HEK293 (cell line): ENCODE measurements around the gene CCDC170.
A peak's percentile ranks its signal among the peaks of the same experiment; 100 is the strongest.

Source experiments
- CTCF ChIA-PET: fragments of 350-600 bp; formaldehyde crosslinking; extraction: SDS; loops from one replicate; lab custom pipeline; 2021; ENCODE audit warnings: antibody characterized with exemption; lab: Yijun Ruan, JAX
- POLR2A ChIA-PET: fragments of 300-600 bp; formaldehyde crosslinking; extraction: SDS; loops from one replicate; lab custom pipeline; 2020; ENCODE audit warnings: antibody characterized with exemption, inconsistent platforms; lab: Yijun Ruan, JAX
- H3K27ac ChIP-seq: fragments of 200-500 bp; sonication (Bioruptor generic); 2 replicates; pipeline ENCODE4 v1.5.1; 2014; ENCODE audit warnings: low read depth, low read length, control low read depth, inconsistent platforms; ENCODE audit errors: extremely low read depth
- H3K36me3 ChIP-seq, 2 experiments: fragments of 200-500 bp in 1 of 2; sonication (Bioruptor generic) in 1 of 2; 1 replicate in 1 of 2; 2 replicates in 1 of 2; pipeline ENCODE4 v1.5.1; 2014 to 2017; ENCODE audit warnings: inconsistent platforms in 2 of 2, low read length in 2 of 2; ENCODE audit not compliant: control insufficient read depth in 2 of 2, insufficient read depth in 1 of 2
- H3K4me1 ChIP-seq: fragments of 200-500 bp; sonication (Bioruptor generic); 2 replicates; pipeline ENCODE4 v1.5.1; 2014; ENCODE audit warnings: mild to moderate bottlenecking, low read length, inconsistent platforms; ENCODE audit not compliant: control insufficient read depth, insufficient read depth
- H3K4me3 ChIP-seq: 2 replicates; pipeline ENCODE4 v1.5.1; 2011; ENCODE audit warnings: low read depth, mild to moderate bottlenecking, control low read depth, low read length, moderate library complexity
- H3K9me3 ChIP-seq: fragments of 200-500 bp; sonication (Bioruptor generic); 2 replicates; pipeline ENCODE4 v1.5.1; 2014; ENCODE audit warnings: low read depth, low read length, inconsistent platforms; ENCODE audit not compliant: control insufficient read depth, insufficient read depth
- GLIS2 ChIP-seq: fragments of 450-650 bp; formaldehyde crosslinking; IDR thresholded peaks from 2 replicates; pipeline ENCODE4 v1.5.1; 2016; ENCODE audit warnings: missing biosample characterization, missing genetic modification characterization
- PRDM1 ChIP-seq: fragments of 450-650 bp; formaldehyde crosslinking; IDR thresholded peaks from 2 replicates; pipeline ENCODE4; 2016; ENCODE audit warnings: missing biosample characterization, missing genetic modification characterization
- ZFP3 ChIP-seq: fragments of 450-650 bp; formaldehyde crosslinking; IDR thresholded peaks from 2 replicates; pipeline ENCODE4 v1.5.1; 2016; ENCODE audit warnings: low read depth, missing biosample characterization, missing genetic modification characterization
- ZNF114 ChIP-seq: fragments of 450-650 bp; formaldehyde crosslinking; IDR thresholded peaks from 2 replicates; pipeline ENCODE4 v1.5.0; 2017; ENCODE audit warnings: missing biosample characterization, missing genetic modification characterization
- ZNF121 ChIP-seq: fragments of 450-650 bp; formaldehyde crosslinking; IDR thresholded peaks from 2 replicates; pipeline ENCODE4 v1.5.1; 2016; ENCODE audit warnings: missing biosample characterization, missing genetic modification characterization
- ZNF23 ChIP-seq: fragments of 450-650 bp; formaldehyde crosslinking; IDR thresholded peaks from 2 replicates; pipeline ENCODE4 v1.5.1; 2016; ENCODE audit warnings: missing biosample characterization, missing genetic modification characterization, borderline replicate concordance
- ZNF350 ChIP-seq: fragments of 450-650 bp; formaldehyde crosslinking; IDR thresholded peaks from 2 replicates; pipeline ENCODE4 v1.5.0; 2017; ENCODE audit warnings: missing biosample characterization, mild to moderate bottlenecking, missing genetic modification characterization
- ZNF426 ChIP-seq: fragments of 450-650 bp; formaldehyde crosslinking; IDR thresholded peaks from 2 replicates; pipeline ENCODE4 v1.5.1; 2017; ENCODE audit warnings: missing biosample characterization, missing genetic modification characterization, mild to moderate bottlenecking, inconsistent platforms, moderate library complexity
- ZNF548 ChIP-seq: fragments of 450-650 bp; formaldehyde crosslinking; IDR thresholded peaks from 2 replicates; pipeline ENCODE4 v1.5.1; 2016; ENCODE audit warnings: missing biosample characterization, missing genetic modification characterization
- ZNF670 ChIP-seq: fragments of 450-650 bp; formaldehyde crosslinking; IDR thresholded peaks from 2 replicates; pipeline ENCODE4 v1.5.1; 2016; ENCODE audit warnings: missing biosample characterization, missing genetic modification characterization, low read depth
- ZNF777 ChIP-seq: fragments of 450-650 bp; formaldehyde crosslinking; IDR thresholded peaks from 2 replicates; pipeline ENCODE4 v1.5.1; 2017; ENCODE audit warnings: missing biosample characterization, missing genetic modification characterization, borderline replicate concordance
- TF ChIP-seq, protein P1 (sequence below): fragments of 450-650 bp; formaldehyde crosslinking; IDR thresholded peaks from 2 replicates; pipeline ENCODE4 v1.5.1; 2016; ENCODE audit warnings: missing biosample characterization, missing genetic modification characterization
- TF ChIP-seq, protein P2 (sequence below): fragments of 450-650 bp; formaldehyde crosslinking; IDR thresholded peaks from 2 replicates; pipeline ENCODE4 v1.5.1; 2017; ENCODE audit warnings: missing biosample characterization, missing genetic modification characterization
- TF ChIP-seq, protein P3 (sequence below): fragments of 450-650 bp; IDR thresholded peaks from 2 replicates; pipeline ENCODE4 v1.5.1; 2018; ENCODE audit warnings: missing biosample characterization, missing genetic modification characterization

The CCDC170 gene

DNA sequence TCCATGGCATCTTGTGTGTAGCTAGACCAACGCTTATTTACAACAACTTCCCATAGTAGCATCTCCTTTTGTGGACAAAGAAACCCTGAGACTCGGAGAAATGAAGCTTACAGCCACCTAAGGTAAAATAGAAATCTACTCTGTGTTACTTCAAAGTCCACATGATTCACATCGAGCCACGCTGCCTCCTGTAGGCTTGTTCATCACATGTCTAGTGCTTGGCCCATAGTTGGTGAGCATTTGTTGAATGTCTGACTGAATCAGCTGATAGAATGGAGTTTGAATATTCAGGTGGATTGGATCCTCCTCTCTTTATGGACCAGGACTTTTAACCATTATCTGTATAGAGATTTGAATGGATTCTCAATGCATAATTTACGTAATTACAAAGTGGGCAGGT lies 130.7 kb downstream of the CCDC170 start (continued):
- TF ChIP-seq, protein P1, sequence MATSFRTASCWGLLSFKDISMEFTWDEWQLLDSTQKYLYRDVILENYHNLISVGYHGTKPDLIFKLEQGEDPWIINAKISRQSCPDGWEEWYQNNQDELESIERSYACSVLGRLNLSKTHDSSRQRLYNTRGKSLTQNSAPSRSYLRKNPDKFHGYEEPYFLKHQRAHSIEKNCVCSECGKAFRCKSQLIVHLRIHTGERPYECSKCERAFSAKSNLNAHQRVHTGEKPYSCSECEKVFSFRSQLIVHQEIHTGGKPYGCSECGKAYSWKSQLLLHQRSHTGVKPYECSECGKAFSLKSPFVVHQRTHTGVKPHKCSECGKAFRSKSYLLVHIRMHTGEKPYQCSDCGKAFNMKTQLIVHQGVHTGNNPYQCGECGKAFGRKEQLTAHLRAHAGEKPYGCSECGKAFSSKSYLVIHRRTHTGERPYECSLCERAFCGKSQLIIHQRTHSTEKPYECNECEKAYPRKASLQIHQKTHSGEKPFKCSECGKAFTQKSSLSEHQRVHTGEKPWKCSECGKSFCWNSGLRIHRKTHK (tag by site-specific recombination) = no peak
- TF ChIP-seq GLIS2 (tag by site-specific recombination) (no peak), ZNF23 (no peak), ZNF114 (tag by site-specific recombination) (no peak), ZFP3 (tag by site-specific recombination) (no peak), ZNF777 (tag by site-specific recombination) (no peak), ZNF670 (no peak)
- TF ChIP-seq, protein P2, sequence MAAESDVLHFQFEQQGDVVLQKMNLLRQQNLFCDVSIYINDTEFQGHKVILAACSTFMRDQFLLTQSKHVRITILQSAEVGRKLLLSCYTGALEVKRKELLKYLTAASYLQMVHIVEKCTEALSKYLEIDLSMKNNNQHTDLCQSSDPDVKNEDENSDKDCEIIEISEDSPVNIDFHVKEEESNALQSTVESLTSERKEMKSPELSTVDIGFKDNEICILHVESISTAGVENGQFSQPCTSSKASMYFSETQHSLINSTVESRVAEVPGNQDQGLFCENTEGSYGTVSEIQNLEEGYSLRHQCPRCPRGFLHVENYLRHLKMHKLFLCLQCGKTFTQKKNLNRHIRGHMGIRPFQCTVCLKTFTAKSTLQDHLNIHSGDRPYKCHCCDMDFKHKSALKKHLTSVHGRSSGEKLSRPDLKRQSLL (tag by site-specific recombination) = no peak

DNA sequence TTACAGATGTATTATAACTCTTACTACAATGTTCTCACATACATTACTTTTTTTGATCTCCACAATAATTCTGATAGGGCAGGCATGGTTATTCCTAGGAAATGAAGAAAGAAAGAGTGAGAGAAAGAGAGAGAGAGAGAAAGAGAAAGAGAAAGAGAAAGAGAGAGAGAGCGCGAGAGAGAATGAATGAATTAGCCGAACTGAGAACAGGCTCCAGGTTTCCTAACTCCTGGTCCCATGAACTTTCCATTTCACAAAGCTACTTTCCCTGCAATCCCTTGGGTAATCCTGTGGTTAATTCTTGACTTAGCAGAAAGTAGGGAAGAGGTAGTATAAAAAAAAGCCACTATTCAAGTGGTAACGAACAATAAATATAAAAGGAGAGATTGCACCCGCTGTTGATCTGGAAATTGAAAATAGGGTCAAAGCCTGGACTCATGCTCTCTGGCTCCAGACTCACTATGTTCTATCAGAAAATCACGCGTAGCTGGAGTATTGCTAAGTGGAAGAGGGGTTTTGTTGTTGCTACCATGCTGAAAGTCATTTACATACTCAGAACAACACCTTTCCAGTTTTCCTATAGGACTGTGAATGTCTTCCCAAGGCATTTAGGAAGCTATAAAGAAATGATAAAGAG lies 131.2 kb downstream of the CCDC170 start:
- no peak overlapping the region for H3K27ac ChIP-seq
- TF ChIP-seq ZNF426 (tag by site-specific recombination) (no peak), PRDM1 (tag by site-specific recombination) (peak; percentile 71)
- TF ChIP-seq, protein P3, sequence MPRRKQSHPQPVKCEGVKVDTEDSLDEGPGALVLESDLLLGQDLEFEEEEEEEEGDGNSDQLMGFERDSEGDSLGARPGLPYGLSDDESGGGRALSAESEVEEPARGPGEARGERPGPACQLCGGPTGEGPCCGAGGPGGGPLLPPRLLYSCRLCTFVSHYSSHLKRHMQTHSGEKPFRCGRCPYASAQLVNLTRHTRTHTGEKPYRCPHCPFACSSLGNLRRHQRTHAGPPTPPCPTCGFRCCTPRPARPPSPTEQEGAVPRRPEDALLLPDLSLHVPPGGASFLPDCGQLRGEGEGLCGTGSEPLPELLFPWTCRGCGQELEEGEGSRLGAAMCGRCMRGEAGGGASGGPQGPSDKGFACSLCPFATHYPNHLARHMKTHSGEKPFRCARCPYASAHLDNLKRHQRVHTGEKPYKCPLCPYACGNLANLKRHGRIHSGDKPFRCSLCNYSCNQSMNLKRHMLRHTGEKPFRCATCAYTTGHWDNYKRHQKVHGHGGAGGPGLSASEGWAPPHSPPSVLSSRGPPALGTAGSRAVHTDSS (tag by site-specific recombination) = no peak
- H3K36me3 ChIP-seq = no peaks in the 10 kb centered on the region
- CTCF ChIA-PET = interaction anchor here (0.7 to 1.1 kb wide), 2 partner anchors 10 to 219 kb away, joined by 3 to 4 read pairs; no protein-coding TSS in a partner anchor
- peaks cover 2% of the 10 kb centered on the region; the same call in 1 of the 2 replicates for H3K4me1 ChIP-seq
- no peaks in the 10 kb centered on the region for H3K9me3 ChIP-seq
- H3K4me3 ChIP-seq = no peak overlapping the region
- POLR2A ChIA-PET = interaction anchor here (0.6 kb wide), 1 partner anchor 10 kb away, joined by 6 read pairs; no protein-coding TSS in a partner anchor

DNA sequence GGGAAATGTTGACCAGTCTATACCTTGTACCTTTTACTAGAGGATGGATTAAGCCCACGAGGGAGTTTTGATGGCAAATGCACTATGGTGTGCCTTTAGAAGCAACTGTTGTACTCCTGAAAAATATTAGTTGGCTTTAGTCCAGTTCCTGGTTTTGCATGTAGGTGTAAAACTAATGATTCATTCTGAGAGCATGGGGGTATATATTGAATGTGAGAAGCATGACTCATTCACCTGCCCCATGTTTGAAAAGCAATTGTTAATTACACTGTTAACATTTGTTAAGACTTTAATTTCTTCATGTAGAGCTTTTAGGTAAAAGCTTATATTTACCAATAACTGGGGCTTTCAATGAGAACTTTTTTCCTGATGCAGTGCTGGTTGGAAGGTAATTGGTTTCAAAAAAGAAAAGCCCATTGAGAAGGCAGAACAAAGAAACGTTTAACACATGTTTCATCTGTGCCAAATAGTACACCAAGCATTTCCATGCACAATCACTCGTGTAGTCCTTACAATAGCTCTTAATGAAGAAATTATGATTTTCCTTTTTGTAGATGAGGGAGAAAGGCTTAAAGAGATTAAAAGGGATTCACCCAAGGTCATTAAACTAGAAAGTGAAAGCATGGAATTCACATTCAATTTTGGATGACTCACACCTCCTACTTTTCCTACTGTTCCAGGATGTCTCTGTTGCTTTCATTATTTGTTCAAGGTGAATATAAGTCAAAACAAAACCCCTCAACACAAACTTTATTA lies 134.1 kb downstream of the CCDC170 start:
- H3K9me3 ChIP-seq = no peaks in the 10 kb centered on the region
- H3K4me1 ChIP-seq = peaks cover 2% of the 10 kb centered on the region; the same call in 1 of the 2 replicates
- TF ChIP-seq ZNF548 (tag by site-specific recombination) = no peak
- TF ChIP-seq PRDM1 (tag by site-specific recombination) = 0 out of 2 replicates have a peak, but pooled peaks have one; percentile 32
- TF ChIP-seq ZNF350 (tag by site-specific recombination) = peak; percentile 15; the same call in 1 of the 2 replicates
- no peak for TF ChIP-seq ZNF121 (tag by site-specific recombination)
- TF ChIP-seq, all 188 proteins: peak for 2
- no peaks in the 10 kb centered on the region for H3K36me3 ChIP-seq
- H3K4me3 ChIP-seq = no peak overlapping the region
- POLR2A ChIA-PET = no interaction called here
- H3K27ac ChIP-seq = no peak overlapping the region
- CTCF ChIA-PET = interaction anchor here (0.7 to 1.5 kb wide), 3 partner anchors 9 to 186 kb away, joined by 3 to 6 read pairs (median 4); no protein-coding TSS in a partner anchor
